SK-N-SH treated with all-trans-retinoic acid at 6 μM for 48 hours (cell line): Measurements from ENCODE around the gene MALRD1.

Experiments
- ATAC-seq: fragments of 200-7000 bp; cut with Tn5 transposase; 3 replicates; pipeline ENCODE4 v1.9.1; 2020; ENCODE audit warnings: mild to moderate bottlenecking, moderate library complexity
- BACH2 ChIP-seq: fragments of 250-450 bp; sonication (Bioruptor Pico); IDR thresholded peaks from 2 replicates; pipeline ENCODE4 v1.9.0; 2021; ENCODE audit warnings: mild to moderate bottlenecking, borderline replicate concordance
- CREB5 ChIP-seq: fragments of 250-450 bp; sonication (Bioruptor Pico); IDR thresholded peaks from 2 replicates; pipeline ENCODE4 v1.5.1; 2020; ENCODE audit warnings: low read depth, mild to moderate bottlenecking, moderate library complexity
- CSDC2 ChIP-seq: fragments of 250-450 bp; sonication (Bioruptor Pico); IDR thresholded peaks from 2 replicates; pipeline ENCODE4 v1.5.0; 2020; ENCODE audit warnings: mild to moderate bottlenecking, moderate library complexity
- ESRRG ChIP-seq: fragments of 250-450 bp; sonication (Bioruptor Pico); IDR thresholded peaks from 2 replicates; pipeline ENCODE4 v1.6.1; 2021; ENCODE audit warnings: mild to moderate bottlenecking
- GLIS3 ChIP-seq: fragments of 250-450 bp; sonication (Bioruptor Pico); IDR thresholded peaks from 2 replicates; pipeline ENCODE4 v1.5.0; 2020; ENCODE audit warnings: mild to moderate bottlenecking, moderate library complexity
- ISL1 ChIP-seq: fragments of 250-450 bp; sonication (Bioruptor Pico); IDR thresholded peaks from 2 replicates; pipeline ENCODE4 v2.1.2; 2022; ENCODE audit warnings: mild to moderate bottlenecking, moderate library complexity
- OSR1 ChIP-seq: fragments of 250-450 bp; sonication (Bioruptor Pico); IDR thresholded peaks from 2 replicates; pipeline ENCODE4 v1.8.0; 2022; ENCODE audit warnings: moderate library complexity, mild to moderate bottlenecking, inconsistent platforms
- PATZ1 ChIP-seq: fragments of 250-450 bp; sonication (Bioruptor Pico); IDR thresholded peaks from 2 replicates; pipeline ENCODE4 v1.8.0; 2020; ENCODE audit warnings: mild to moderate bottlenecking, moderate library complexity, borderline replicate concordance
- PPARA ChIP-seq: fragments of 250-450 bp; sonication (Bioruptor Pico); IDR thresholded peaks from 2 replicates; pipeline ENCODE4 v1.5.0; 2020; ENCODE audit warnings: mild to moderate bottlenecking, borderline replicate concordance
- RARB ChIP-seq: fragments of 250-450 bp; sonication (Bioruptor Pico); IDR thresholded peaks from 2 replicates; pipeline ENCODE4 v1.8.0; 2021; ENCODE audit warnings: mild to moderate bottlenecking, moderate library complexity
- TCF4 ChIP-seq: fragments of 250-450 bp; sonication (Bioruptor Pico); IDR thresholded peaks from 2 replicates; pipeline ENCODE4 v1.8.0; 2021; ENCODE audit warnings: mild to moderate bottlenecking, moderate library complexity, borderline replicate concordance
- TSHZ2 ChIP-seq: fragments of 250-450 bp; sonication (Bioruptor Pico); IDR thresholded peaks from 2 replicates; pipeline ENCODE4 v1.5.0; 2020; ENCODE audit warnings: mild to moderate bottlenecking, moderate library complexity
- ZC3H10 ChIP-seq: fragments of 250-450 bp; sonication (Bioruptor Pico); IDR thresholded peaks from 2 replicates; pipeline ENCODE4 v1.5.1; 2021; ENCODE audit warnings: mild to moderate bottlenecking, moderate library complexity
- ZFP3 ChIP-seq: fragments of 250-450 bp; sonication (Bioruptor Pico); IDR thresholded peaks from 2 replicates; pipeline ENCODE4 v1.5.0; 2020; ENCODE audit warnings: mild to moderate bottlenecking, moderate library complexity

Gene MALRD1

GRCh38 chr10:19782430-19783089, 734.0 kb downstream of the MALRD1 start:
- no peak for TF ChIP-seq ZFP3 (CRISPR knock-in tag)
- no peak for TF ChIP-seq GLIS3 (CRISPR knock-in tag)
- TF ChIP-seq TSHZ2 (CRISPR knock-in tag) = no peak
- TF ChIP-seq RARB (CRISPR knock-in tag) = no peak
- no peak for TF ChIP-seq ESRRG (CRISPR knock-in tag)
- TF ChIP-seq CSDC2 (CRISPR knock-in tag) = no peak
- TF ChIP-seq PPARA (CRISPR knock-in tag) = no peak
- no peak for TF ChIP-seq OSR1 (CRISPR knock-in tag)
- TF ChIP-seq TCF4 (CRISPR knock-in tag) = no peak
- no peak for TF ChIP-seq CREB5 (CRISPR knock-in tag)
- no peak for TF ChIP-seq PATZ1 (CRISPR knock-in tag)
- no peak for TF ChIP-seq ISL1
- no peak for ATAC-seq

- TF ChIP-seq TCF4 (CRISPR knock-in tag) (no peak), ZC3H10 (CRISPR knock-in tag) (no peak), BACH2 (CRISPR knock-in tag) (no peak), CSDC2 (CRISPR knock-in tag) (no peak)
Observed at GRCh38 chr10:19783721-19784120, 735.1 kb downstream of the MALRD1 start.

More at GRCh38 chr10:19783721-19784120, 735.1 kb downstream of the MALRD1 start:
- no peak for ATAC-seq
